ENCODE measurements around the gene NOMO2.
"Not testable (repeated sequence)": the region's sequence is repeated elsewhere in the genome, so short reads cannot be mapped to it uniquely, and the experiment has no call there.

The NOMO2 gene, protein sequence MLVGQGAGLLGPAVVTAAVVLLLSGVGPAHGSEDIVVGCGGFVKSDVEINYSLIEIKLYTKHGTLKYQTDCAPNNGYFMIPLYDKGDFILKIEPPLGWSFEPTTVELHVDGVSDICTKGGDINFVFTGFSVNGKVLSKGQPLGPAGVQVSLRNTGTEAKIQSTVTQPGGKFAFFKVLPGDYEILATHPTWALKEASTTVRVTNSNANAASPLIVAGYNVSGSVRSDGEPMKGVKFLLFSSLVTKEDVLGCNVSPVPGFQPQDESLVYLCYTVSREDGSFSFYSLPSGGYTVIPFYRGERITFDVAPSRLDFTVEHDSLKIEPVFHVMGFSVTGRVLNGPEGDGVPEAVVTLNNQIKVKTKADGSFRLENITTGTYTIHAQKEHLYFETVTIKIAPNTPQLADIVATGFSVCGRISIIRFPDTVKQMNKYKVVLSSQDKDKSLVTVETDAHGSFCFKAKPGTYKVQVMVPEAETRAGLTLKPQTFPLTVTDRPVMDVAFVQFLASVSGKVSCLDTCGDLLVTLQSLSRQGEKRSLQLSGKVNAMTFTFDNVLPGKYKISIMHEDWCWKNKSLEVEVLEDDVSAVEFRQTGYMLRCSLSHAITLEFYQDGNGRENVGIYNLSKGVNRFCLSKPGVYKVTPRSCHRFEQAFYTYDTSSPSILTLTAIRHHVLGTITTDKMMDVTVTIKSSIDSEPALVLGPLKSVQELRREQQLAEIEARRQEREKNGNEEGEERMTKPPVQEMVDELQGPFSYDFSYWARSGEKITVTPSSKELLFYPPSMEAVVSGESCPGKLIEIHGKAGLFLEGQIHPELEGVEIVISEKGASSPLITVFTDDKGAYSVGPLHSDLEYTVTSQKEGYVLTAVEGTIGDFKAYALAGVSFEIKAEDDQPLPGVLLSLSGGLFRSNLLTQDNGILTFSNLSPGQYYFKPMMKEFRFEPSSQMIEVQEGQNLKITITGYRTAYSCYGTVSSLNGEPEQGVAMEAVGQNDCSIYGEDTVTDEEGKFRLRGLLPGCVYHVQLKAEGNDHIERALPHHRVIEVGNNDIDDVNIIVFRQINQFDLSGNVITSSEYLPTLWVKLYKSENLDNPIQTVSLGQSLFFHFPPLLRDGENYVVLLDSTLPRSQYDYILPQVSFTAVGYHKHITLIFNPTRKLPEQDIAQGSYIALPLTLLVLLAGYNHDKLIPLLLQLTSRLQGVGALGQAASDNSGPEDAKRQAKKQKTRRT

GRCh38 chr16:18561727-18562314 is at the start of gene NOMO2:
TSS of gene NOMO2 (minus strand) at chr16:18562097. CDS start at chr16:18562040, 57 bp downstream.
- not testable (repeated sequence) for FAIRE-seq; DNase-seq (ENCODE audit: low spot score)

DNA sequence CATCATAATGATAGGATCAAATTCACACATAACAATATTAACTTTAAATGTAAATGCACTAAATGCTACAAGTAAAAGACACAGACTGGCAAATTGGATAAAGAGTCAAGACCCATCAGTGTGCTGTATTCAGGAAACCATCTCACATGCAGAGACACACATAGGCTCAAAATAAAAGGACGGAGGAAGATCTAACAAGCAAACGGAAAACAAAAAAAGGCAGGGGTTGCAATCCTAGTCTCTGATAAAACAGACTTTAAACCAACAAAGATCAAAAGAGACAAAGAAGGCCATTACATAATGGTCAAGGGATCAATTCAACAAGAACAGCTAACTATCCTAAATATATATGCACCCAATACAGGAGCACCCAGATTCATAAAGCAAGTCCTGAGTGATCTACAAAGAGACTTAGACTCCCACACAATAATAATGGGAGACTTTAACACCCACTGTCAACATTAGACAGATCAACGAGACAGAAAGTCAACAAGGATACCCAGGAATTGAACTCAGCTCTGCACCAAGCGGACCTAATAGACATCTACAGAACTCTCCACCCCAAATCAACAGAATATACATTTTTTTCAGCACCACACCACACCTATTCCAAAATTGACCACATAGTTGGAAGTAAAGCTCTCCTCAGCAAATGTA is 48.4 kb upstream of the NOMO2 start:
- not testable (repeated sequence) for DNase-seq (ENCODE audit: low spot score)

GRCh38 chr16:18608271-18608670 is 46.4 kb upstream of the NOMO2 start:
- not testable (repeated sequence) for FAIRE-seq; DNase-seq (ENCODE audit: low spot score)

More for the DNA sequence above, 48.4 kb upstream of the NOMO2 start:
- FAIRE-seq = not testable (repeated sequence)

DNA sequence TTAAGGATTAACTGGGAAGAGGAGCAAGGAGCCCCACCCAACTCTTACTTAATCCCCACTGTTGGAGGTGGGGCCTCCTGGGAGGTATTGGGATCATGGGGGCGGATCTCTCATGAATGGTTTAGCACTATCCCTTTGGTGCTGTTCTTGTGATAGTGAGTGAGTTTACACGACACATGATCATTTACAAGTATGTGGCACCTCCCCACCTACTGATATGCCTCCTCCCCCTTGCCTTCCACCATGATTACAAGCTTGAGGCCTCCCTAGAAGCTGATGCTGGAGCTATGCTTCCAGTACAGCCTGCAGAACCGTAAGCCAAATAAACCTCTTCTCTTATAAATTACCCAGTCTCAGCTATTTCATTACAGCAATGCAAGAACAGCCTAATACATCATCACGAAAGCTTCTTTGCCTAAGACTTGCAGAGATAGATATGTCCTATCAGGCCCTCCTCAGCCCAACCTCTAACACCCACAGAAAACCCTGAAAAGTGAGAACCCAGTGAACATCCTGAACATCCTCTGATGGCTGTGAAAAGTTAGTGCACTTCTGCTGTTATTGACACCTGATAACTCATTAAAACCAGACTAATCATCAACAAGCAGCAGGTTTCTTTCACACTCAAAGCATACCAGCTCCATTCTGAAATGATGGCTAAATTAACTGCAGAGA is 41.8 kb upstream of the NOMO2 start:
- DNase-seq (ENCODE audit: low spot score); FAIRE-seq: not testable (repeated sequence)

DNA sequence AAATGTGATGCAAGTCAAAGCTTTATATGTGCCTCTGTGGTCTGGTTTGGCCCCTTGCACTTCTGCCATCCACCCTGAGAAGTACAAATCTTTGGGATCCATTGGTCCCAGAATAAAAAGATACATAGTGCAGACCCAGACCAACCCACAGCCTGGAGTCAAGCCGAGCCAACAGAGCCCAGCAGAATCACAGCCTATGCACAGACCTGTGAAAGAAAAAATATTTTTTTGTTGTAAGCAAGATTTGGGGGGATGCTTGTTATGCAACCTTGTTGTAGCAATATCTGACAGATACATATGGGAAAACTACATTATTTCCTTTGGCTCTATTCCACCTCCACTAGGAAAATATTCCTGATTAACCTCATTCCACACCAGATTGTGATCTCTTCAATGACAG is 36.7 kb upstream of the NOMO2 start:
- DNase-seq (ENCODE audit: low spot score); FAIRE-seq: not testable (repeated sequence)

GRCh38 chr16:18597734-18598133 is 35.8 kb upstream of the NOMO2 start:
- DNase-seq (ENCODE audit: low spot score); FAIRE-seq: not testable (repeated sequence)

DNA sequence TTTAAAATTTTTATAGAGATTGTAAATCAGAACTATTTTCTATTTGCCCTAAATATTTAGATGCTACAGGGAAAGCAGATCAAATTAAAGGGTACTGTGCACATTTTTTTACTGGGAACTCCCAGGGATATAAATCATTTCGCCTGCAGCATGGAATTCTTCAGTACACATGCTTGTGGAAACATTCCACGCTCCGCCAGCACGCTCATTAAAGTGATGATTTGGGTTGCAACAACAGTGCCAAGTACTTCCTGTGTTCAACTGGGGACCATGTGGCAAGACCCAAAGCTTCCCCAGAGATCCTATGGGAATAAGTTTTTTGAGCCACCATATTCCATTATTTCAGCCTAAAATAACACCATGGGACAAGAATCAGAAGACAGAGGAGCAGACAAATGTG is 35.4 kb upstream of the NOMO2 start:
- FAIRE-seq = not testable (repeated sequence)

DNA sequence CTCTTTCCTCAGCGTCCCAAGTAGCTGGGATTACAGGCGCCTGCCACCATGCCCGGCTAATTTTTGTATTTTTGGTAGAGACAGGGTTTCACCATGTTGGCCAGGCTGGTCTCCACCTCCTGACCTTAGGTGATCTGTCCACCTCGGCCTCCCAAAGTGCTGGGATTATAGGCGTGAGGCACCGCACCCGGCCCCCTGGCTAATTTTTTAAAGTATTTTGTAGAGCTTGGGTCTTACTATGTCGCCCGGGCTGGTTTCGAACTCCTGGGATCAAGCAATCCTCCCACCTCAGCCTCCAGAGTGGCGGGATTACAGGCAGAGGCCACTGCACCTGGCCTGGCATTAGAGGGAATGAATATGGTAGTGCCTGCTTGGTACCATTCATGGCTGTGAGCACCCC is 33.9 kb upstream of the NOMO2 start:
- not testable (repeated sequence) for DNase-seq (ENCODE audit: low spot score); FAIRE-seq

More for the DNA sequence above, 35.4 kb upstream of the NOMO2 start:
- not testable (repeated sequence) for DNase-seq (ENCODE audit: low spot score)

DNA sequence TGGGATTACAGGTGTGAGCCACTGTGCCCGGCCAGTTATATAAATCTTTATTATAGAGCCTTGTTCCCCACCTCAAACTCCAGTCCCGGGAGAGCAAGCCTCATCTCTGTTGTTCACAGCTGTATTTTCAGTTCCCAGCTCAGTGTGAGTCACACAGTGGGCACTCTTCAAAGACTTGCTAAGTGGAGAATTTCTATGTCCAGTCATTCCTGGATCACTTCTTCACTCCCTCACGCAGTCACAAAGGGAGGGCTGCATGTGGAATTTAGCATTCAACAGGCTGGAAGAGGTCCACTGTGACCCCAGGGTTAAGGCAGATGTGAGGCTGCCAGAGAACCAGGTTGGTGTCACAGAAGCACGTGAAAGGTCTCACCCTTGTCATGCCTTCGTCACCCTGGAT is 33.0 kb upstream of the NOMO2 start:
- peak; percentile 50 for DNase-seq (ENCODE audit: low spot score)
- FAIRE-seq = not testable (repeated sequence)

DNA sequence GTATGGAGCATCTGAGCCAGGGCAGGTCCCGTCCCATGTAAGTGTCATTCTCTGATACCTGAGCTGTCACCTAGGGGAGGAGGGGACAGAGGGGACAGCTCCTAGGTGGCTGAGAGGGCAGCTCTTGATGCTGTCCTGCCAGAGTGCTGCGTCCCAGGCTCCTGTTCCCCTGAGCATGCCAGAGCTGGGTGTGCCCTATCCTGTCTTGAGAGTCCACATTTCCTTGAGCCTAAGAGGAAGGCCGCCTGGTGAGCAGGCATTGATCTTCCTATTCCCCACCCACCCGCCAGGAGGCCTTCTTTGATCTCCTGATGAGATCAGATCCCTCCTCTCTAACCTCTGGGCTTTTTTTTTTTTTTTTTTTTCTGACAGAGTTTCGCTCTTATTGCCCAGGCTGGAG is 32.0 kb upstream of the NOMO2 start:
- DNase-seq (ENCODE audit: low spot score); FAIRE-seq: not testable (repeated sequence)

- not testable (repeated sequence) for DNase-seq (ENCODE audit: low spot score); FAIRE-seq
These were observed 31.1 kb upstream of the NOMO2 start for GRCh38 chr16:18592982-18593381.

DNA sequence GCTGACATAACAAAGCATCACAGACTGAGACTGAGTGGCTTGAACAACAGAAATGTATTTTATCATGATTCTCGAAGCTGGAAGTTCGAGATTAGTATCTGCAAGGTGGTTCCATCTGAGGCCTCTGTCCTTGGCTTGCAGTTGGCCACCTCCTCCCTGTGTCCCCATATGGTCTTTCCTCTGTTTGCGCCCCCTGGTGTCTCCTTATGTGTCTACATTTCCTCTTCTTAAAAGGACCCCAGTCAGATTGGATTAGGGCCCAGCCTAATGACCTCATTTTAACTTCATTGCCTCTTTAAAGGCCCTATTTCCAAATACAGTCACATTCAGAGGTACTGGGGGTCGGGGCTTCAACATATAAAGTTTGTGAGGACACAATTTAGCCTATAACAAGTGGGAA is 30.0 kb upstream of the NOMO2 start:
- peak; percentile 11 for DNase-seq (ENCODE audit: low spot score)
- not testable (repeated sequence) for FAIRE-seq

GRCh38 chr16:18591441-18591840 is 29.5 kb upstream of the NOMO2 start:
- not testable (repeated sequence) for DNase-seq (ENCODE audit: low spot score); FAIRE-seq

DNA sequence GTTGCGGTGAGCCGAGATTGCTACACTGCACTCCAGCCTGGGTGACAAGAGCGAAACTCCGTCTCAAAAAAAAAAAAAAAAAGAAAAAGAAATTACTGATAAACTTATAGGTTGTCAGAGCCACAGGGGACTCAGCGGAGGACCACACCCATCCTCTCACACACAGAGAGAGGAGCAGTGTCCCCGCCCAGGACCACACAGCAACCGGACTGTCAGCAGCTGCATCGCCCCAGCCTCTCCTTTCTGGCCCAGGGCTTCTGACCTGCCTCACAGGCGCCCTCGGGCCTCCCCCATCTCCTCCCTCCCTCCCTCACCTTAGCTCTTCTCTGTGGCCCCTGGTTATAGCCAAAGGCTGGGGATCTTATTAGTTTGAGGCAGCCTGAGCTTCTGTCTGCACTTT is 27.9 kb upstream of the NOMO2 start:
- DNase-seq (ENCODE audit: low spot score); FAIRE-seq: not testable (repeated sequence)

DNA sequence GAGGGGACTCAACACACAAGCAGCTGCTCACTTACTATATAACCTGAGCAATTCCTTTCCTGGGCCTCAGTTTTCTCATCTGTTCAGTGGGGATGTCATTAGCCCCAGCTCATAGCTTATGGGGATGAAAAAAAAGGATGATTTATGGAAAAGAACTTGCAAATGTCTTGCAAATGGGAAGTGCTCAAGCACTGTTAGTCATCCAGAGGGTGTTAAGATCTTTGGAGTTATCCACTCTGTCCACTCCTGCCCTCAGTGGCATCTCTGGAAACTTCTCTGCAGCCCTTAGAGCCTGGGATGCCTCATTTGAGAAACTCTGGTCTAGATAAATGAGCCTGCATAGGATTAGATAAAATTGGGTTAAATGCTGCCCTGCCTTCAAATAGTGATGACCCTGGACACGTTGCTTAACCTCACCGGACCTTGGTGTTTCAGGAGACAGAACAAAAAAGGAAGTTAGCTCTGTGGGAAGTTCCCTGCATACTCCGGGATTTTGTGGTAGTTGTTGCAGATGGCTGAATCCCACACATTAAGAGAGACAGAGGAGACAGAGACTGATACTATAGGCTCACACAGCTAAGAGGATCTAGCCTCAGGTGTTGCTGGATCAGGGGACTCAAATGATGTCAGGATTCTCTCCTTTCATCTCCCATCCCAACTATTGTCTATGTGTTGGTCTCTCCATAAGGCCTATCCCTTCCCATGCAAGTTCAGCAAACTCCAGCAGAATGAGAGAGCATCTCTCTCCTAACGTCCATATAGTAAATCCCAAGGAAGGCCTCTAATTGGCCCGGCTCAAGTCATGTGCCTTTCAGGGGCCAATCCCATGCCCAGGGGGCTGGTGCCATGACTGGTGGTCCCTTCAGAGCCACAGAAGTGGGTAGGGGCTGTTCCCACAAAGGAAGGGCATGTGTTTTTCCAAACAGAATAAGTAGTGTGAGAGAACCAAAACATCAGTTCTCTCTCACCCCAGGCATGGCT is 25.0 kb upstream of the NOMO2 start:
- FAIRE-seq; DNase-seq (ENCODE audit: low spot score): not testable (repeated sequence)

DNA sequence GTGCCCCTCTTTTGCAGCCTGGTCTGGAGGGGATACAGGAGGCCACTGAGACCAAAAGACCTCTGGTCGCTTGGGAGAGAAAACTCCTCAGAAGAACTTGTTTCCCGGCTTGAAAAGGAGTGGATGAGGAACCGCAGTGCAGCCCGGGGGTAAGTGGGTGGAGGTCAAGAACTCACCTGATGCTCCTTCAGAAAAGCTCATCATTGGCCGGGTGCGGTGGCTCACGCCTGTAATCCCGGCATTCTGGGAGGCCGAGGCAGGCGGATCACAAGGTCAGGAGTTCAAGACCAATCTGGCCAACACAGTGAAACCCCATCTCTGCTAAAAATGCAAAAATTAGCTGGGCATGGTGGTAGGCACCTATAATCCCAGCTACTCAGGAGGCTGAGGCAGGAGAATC is 23.9 kb upstream of the NOMO2 start:
- not testable (repeated sequence) for DNase-seq (ENCODE audit: low spot score); FAIRE-seq

DNA sequence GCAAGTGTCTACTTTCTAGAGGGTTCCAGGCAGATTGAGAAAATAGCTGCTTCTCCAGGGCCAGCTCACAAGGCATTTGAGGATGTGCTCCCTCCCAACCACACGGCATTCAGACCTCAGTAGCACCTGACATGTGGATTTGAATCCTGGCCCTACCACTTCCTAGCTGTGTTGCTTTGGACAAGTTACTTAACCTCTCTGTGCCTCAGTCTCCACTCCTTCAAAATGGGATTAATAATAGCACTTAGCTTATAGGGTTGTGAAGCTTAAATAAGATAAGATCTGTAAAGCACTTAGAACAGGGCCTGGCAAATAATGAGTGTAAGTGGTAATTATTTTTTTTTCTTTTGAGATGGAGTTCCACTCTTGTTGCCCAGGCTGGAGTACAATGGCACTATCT is 21.0 kb upstream of the NOMO2 start:
- no peak for FAIRE-seq
- DNase-seq (ENCODE audit: low spot score) = no peak

- not testable (repeated sequence) for DNase-seq (ENCODE audit: low spot score); FAIRE-seq
These were observed 18.5 kb upstream of the NOMO2 start for GRCh38 chr16:18580396-18580795.

All from RCC 7860 (cell line).